H1 (cell line): ENCODE results near the gene KBTBD12. TPM values are rescaled to one million over a fixed set of nuclear protein-coding genes. Genes with fewer than 3 reads are reported as not detected.

ENCODE experiments used
- KDM5A ChIP-seq: fragments of 200-600 bp; IDR thresholded peaks from 2 replicates; pipeline ENCODE4 v1.7.1; 2012; ENCODE audit warnings: mild to moderate bottlenecking, low read length, inconsistent platforms, mixed read lengths
- RAD21 ChIP-seq, 2 experiments: IDR thresholded peaks in 1 of 2; conservative IDR thresholded peaks in 1 of 2; 2 replicates each; pipeline ENCODE4 v1.6.1; 2011; ENCODE audit warnings: low read depth in 2 of 2, low read length in 2 of 2, improper control_type of control experiment in 1 of 2, inconsistent platforms in 1 of 2, mild to moderate bottlenecking in 1 of 2, moderate library complexity in 1 of 2
- polyA plus RNA-seq, 7 experiments: library from polyadenylated mRNA; depleted of rRNA in 3 of 7; stranded (reverse) in 5 of 7; unstranded in 2 of 7; fragments of >200 nt in 5 of 7; fragments of 200-250 nt in 2 of 7; gene quantifications; 1 replicate in 5 of 7; 2 replicates in 1 of 7; 4 replicates in 1 of 7; pipeline versions ENCODE4 v1.2.1 to v1.2.3, GENCODE V29; 2011 to 2013; ENCODE audit warnings: missing spikeins in 2 of 7, mixed read lengths in 2 of 7
- total RNA-seq: library from RNA; stranded (reverse); fragmentation: NEBNext Ultra II Directional; extraction: Animal tissue kit (Norgen Biotek cat#: 25700); gene quantifications from 2 replicates; pipeline ENCODE4 v1.2.1, GENCODE V29; 2021
- TF ChIP-seq, protein P1 (sequence below): IDR thresholded peaks from 2 replicates; pipeline ENCODE4 v1.6.1; 2012; ENCODE audit warnings: inconsistent platforms

KBTBD12 gene
- total and polyA plus RNA-seq, 2 of the 8 experiments (the other 6 are each of a cell fraction or from before 2014, with no cell fraction given), result 0.33 to 0.63 TPM

GRCh38 chr3:127881586-127881985, 33.4 kb upstream of the KBTBD12 start (continued):
- TF ChIP-seq KDM5A (no peak), RAD21 (IDR thresholded peaks at IDR 0.05 in 1 of 2, conservative IDR thresholded peaks at IDR 0.05 in 1 of 2; ENCODE audit: low read depth in 2 of 2, low read length in 2 of 2) (no peak)
- TF ChIP-seq, protein P1, sequence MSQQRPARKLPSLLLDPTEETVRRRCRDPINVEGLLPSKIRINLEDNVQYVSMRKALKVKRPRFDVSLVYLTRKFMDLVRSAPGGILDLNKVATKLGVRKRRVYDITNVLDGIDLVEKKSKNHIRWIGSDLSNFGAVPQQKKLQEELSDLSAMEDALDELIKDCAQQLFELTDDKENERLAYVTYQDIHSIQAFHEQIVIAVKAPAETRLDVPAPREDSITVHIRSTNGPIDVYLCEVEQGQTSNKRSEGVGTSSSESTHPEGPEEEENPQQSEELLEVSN, result no peak
